Stimulated activated CD4-positive, alpha-beta T cell treated with anti-CD3 and anti-CD28 coated beads, Interleukin-2, amount 100 ng/mL, for 4 hours (primary cell): ENCODE measurements around the gene EXOC2.

Experiments
- DNase-seq: peaks from one replicate; pipeline ENCODE4 v3.0.0-alpha.2; 2020; ENCODE audit warnings: low read depth

EXOC2 gene

GRCh38 chr6:692858-693722 lies at the start of gene EXOC2:
TSS of gene EXOC2 (minus strand) at chr6:693139. CDS start at chr6:637818, 55,321 bp downstream.
- peak; percentile 75 for DNase-seq

- no peak for DNase-seq
These were observed 48.7 kb upstream of the EXOC2 start for GRCh38 chr6:741410-742339.

GRCh38 chr6:736657-737446 lies 43.9 kb upstream of the EXOC2 start:
- no peak for DNase-seq

- no peak for DNase-seq
These were observed 40.7 kb upstream of the EXOC2 start for GRCh38 chr6:733431-734219.

GRCh38 chr6:731924-732323 lies 39.0 kb upstream of the EXOC2 start:
- no peak for DNase-seq

- no peak for DNase-seq
These were observed 36.8 kb upstream of the EXOC2 start for GRCh38 chr6:729606-730320.

- DNase-seq: no peak
These were observed 34.9 kb upstream of the EXOC2 start for GRCh38 chr6:727856-728255.

GRCh38 chr6:723540-723939 lies 30.6 kb upstream of the EXOC2 start:
- DNase-seq: no peak

- DNase-seq: no peak
These were observed 29.7 kb upstream of the EXOC2 start for GRCh38 chr6:722608-723007.

- peak; percentile 67 for DNase-seq
These were observed 29.2 kb upstream of the EXOC2 start for GRCh38 chr6:722077-722524.

- no peak for DNase-seq
These were observed 25.4 kb upstream of the EXOC2 start for GRCh38 chr6:718345-718744.

- DNase-seq: no peak
These were observed 24.2 kb upstream of the EXOC2 start for GRCh38 chr6:717135-717534.

- no peak for DNase-seq
These were observed 23.0 kb upstream of the EXOC2 start for GRCh38 chr6:715709-716491.

- DNase-seq: no peak
These were observed 21.2 kb upstream of the EXOC2 start for GRCh38 chr6:714100-714499.

- no peak for DNase-seq
These were observed 20.4 kb upstream of the EXOC2 start for GRCh38 chr6:713351-713750.

GRCh38 chr6:712805-713204 lies 19.9 kb upstream of the EXOC2 start:
- DNase-seq: no peak

GRCh38 chr6:711925-712324 lies 19.0 kb upstream of the EXOC2 start:
- DNase-seq: no peak

- DNase-seq: peak; percentile 40
These were observed 17.9 kb upstream of the EXOC2 start for GRCh38 chr6:710601-711571.
